Panc1 (cell line): ENCODE data around the gene PADI1. TPM values are rescaled to one million over a fixed set of nuclear protein-coding genes. Genes with fewer than 3 reads are reported as not detected.

Experiments used
- ATAC-seq: fragments of 200-7000 bp; cut with Tn5 transposase; 2 replicates; pipeline ENCODE4 v1.9.1; 2020; ENCODE audit warnings: mild to moderate bottlenecking, moderate library complexity
- BruUV-seq: library from RNA; stranded (reverse); fragments of 400-500 nt; replicated peaks from 2 replicates; lab custom pipeline; 2021; lab: Mats Ljungman, UMichigan
- CTCF ChIA-PET: fragments of 300-600 bp; sonication (Branson Sonifier 250); formaldehyde crosslinking; loops from one replicate; lab custom pipeline; 2022; ENCODE audit warnings: antibody characterized with exemption; lab: Charles Lee
- POLR2A ChIA-PET: fragments of 300-600 bp; sonication (Branson Sonifier 250); formaldehyde crosslinking; loops from one replicate; lab custom pipeline; 2022; ENCODE audit warnings: antibody characterized with exemption; lab: Charles Lee
- DNase-seq: peaks from one replicate; pipeline ENCODE4 v3.0.0-alpha.2; 2010; ENCODE audit warnings: low read depth, low spot score
- H3K27ac ChIP-seq: 2 replicates; pipeline ENCODE4 v1.5.1; 2011; ENCODE audit warnings: mild to moderate bottlenecking, low read length, inconsistent platforms
- H3K27me3 ChIP-seq: fragments of 200-500 bp; sonication (Bioruptor generic); 2 replicates; pipeline ENCODE4 v1.6.0; 2014; ENCODE audit warnings: low read length, inconsistent platforms; ENCODE audit not compliant: control insufficient read depth, insufficient read depth
- H3K36me3 ChIP-seq: fragments of 200-500 bp; sonication (Bioruptor generic); 2 replicates; pipeline ENCODE4 v1.5.1; 2014; ENCODE audit warnings: inconsistent platforms, mild to moderate bottlenecking, low read length, moderate library complexity; ENCODE audit not compliant: control insufficient read depth, insufficient read depth
- H3K4me1 ChIP-seq: 2 replicates; pipeline ENCODE4 v1.5.1; 2011; ENCODE audit warnings: inconsistent platforms, mild to moderate bottlenecking, low read length, moderate library complexity; ENCODE audit not compliant: control insufficient read depth, insufficient read depth
- H3K4me3 ChIP-seq, 2 experiments: 2 replicates each; pipeline ENCODE4 v1.5.1; 2011 to 2012; ENCODE audit warnings: low read depth in 2 of 2, low read length in 2 of 2, mild to moderate bottlenecking in 2 of 2, inconsistent platforms in 1 of 2, moderate library complexity in 1 of 2
- H3K9me3 ChIP-seq: fragments of 200-500 bp; sonication (Bioruptor generic); 2 replicates; pipeline ENCODE4 v1.5.1; 2014; ENCODE audit warnings: low read depth, mild to moderate bottlenecking, inconsistent platforms, low read length, moderate library complexity; ENCODE audit not compliant: control insufficient read depth, insufficient read depth
- CTCF ChIP-seq: fragments of 450-650 bp; IDR thresholded peaks from 2 replicates; pipeline ENCODE4 v1.5.1; 2017; ENCODE audit warnings: mild to moderate bottlenecking
- POLR2AphosphoS5 ChIP-seq: IDR thresholded peaks from 2 replicates; pipeline ENCODE4 v1.6.1; 2012; ENCODE audit warnings: mild to moderate bottlenecking, low read depth, low read length, moderate library complexity
- REST ChIP-seq, 2 experiments: IDR thresholded peaks; 2 replicates each; pipeline ENCODE4 v1.6.1; 2011 to 2012; ENCODE audit warnings: low read depth in 2 of 2, control low read depth in 1 of 2, low read length in 1 of 2, mild to moderate bottlenecking in 1 of 2, moderate library complexity in 1 of 2; ENCODE audit not compliant: insufficient read depth in 1 of 2
- SIN3A ChIP-seq: IDR thresholded peaks from 2 replicates; pipeline ENCODE4 v1.6.1; 2012; ENCODE audit warnings: low read depth, mild to moderate bottlenecking, low read length, moderate library complexity, borderline replicate concordance; ENCODE audit not compliant: insufficient read depth
- TCF7L2 ChIP-seq: IDR thresholded peaks from 2 replicates; pipeline ENCODE4 v1.6.1; 2011; ENCODE audit warnings: mild to moderate bottlenecking, low read depth, low read length, inconsistent platforms
- in situ Hi-C: cut with HindIII; loops from 2 replicates; pipeline ENCODE4 v1.10.0; 2016; ENCODE audit warnings: low sequenced_read_pairs, low pct_unique_long_range_greater_than_20kb
- intact Hi-C: fragments of 100-400 bp; cut with micrococcal nuclease; formaldehyde crosslinking; loops from one replicate; pipeline ENCODE4 v1.10.0; 2022; ENCODE audit not compliant: unreplicated experiment
- total RNA-seq: library from RNA; stranded (reverse); gene quantifications from one replicate; pipeline ENCODE4 v1.2.1, GENCODE V29; 2021; ENCODE audit not compliant: unreplicated experiment

The PADI1 gene
- total RNA-seq, 1 experiment from 2014 or later: 2.3 TPM

GRCh38 chr1:17260738-17261137 is 55.8 kb downstream of the PADI1 start:
- DNase-seq (no peak), ATAC-seq (no peak)
- Histone ChIP-seq H3K27me3 (no peaks in the 10 kb centered on the region), H3K4me3 (no peak overlapping the region), H3K27ac (no peak overlapping the region), H3K36me3 (no peaks in the 10 kb centered on the region), H3K9me3 (no peaks in the 10 kb centered on the region), H3K4me1 (peaks cover 2% of the 10 kb centered on the region; the same call in 1 of the 2 replicates)
- CTCF ChIA-PET: no interaction called here
- TF ChIP-seq REST (IDR thresholded peaks at IDR 0.05; ENCODE audit: insufficient read depth in 1 of 2, low read depth in 2 of 2, low read length in 1 of 2): no peak
- no peak for TF ChIP-seq SIN3A
- no peak for TF ChIP-seq TCF7L2
- no peak for TF ChIP-seq CTCF
- no peak for TF ChIP-seq POLR2AphosphoS5
- POLR2A ChIA-PET: interaction anchor here (0.5 kb wide), 1 partner anchor 48 kb away, joined by 4 read pairs; no protein-coding TSS in a partner anchor
- no TSS peak for BruUV-seq
- in situ Hi-C loops: no loop called here
- intact Hi-C loops: no loop called here

GRCh38 chr1:17263936-17264335 is 59.0 kb downstream of the PADI1 start:
- POLR2A ChIA-PET: no interaction called here
- H3K4me3 ChIP-seq: no peak overlapping the region
- DNase-seq (no peak), ATAC-seq (no peak)
- TF ChIP-seq REST (IDR thresholded peaks at IDR 0.05; ENCODE audit: insufficient read depth in 1 of 2, low read depth in 2 of 2, low read length in 1 of 2): no peak
- no peak for TF ChIP-seq POLR2AphosphoS5
- TF ChIP-seq CTCF: no peak
- no peak for TF ChIP-seq SIN3A
- TF ChIP-seq TCF7L2: no peak
- H3K27me3 ChIP-seq: no peaks in the 10 kb centered on the region
- BruUV-seq: no TSS peak
- CTCF ChIA-PET: no interaction called here
- intact Hi-C loops (no loop called here), in situ Hi-C loops (no loop called here)
- H3K9me3 ChIP-seq: no peaks in the 10 kb centered on the region
- H3K36me3 ChIP-seq: no peaks in the 10 kb centered on the region
- H3K27ac ChIP-seq: no peak overlapping the region
- no peaks in the 10 kb centered on the region for H3K4me1 ChIP-seq
